Ascending aorta (tissue), 2 donors: ENCODE data around the gene PFKFB3. TPM values are rescaled to one million over a fixed set of nuclear protein-coding genes. Genes with fewer than 3 reads are reported as not detected.
A peak's percentile ranks its signal among the peaks of the same experiment; 100 is the strongest.
"Not testable (repeated sequence)": the region's sequence is repeated elsewhere in the genome, so short reads cannot be mapped to it uniquely, and the experiment has no call there.

ENCODE experiments used
- DNase-seq, 2 donors: peaks; one replicate each; pipeline ENCODE4 v3.0.0-alpha.2; 2019; ENCODE audit warnings: low spot score in 2 of 2
- H3K27ac ChIP-seq, 2 donors: fragments of 200-600 bp; sonication (generic); one replicate each; pipeline ENCODE4 v1.5.1; 2016 to 2017; ENCODE audit warnings: mild to moderate bottlenecking in 1 of 2
- H3K27me3 ChIP-seq: fragments of 200-600 bp; sonication (generic); one replicate; pipeline ENCODE4 v1.5.1; 2017
- H3K36me3 ChIP-seq, 2 donors: fragments of 200-600 bp; sonication (generic); one replicate each; pipeline ENCODE4 v1.5.1; 2016
- H3K4me1 ChIP-seq, 2 donors: fragments of 200-600 bp; sonication (generic); one replicate each; pipeline ENCODE4 v1.5.1; 2016 to 2017; ENCODE audit warnings: mild to moderate bottlenecking in 1 of 2
- H3K4me3 ChIP-seq, 2 donors: fragments of 200-600 bp; sonication (generic); one replicate each; pipeline ENCODE4 v1.5.1; 2016 to 2017; ENCODE audit warnings: mild to moderate bottlenecking in 1 of 2
- H3K9me3 ChIP-seq, 2 donors: fragments of 200-600 bp; sonication (generic); one replicate each; pipeline ENCODE4 v1.5.1; 2016
- intact Hi-C: fragments of 100-400 bp; cut with DNase I; formaldehyde crosslinking; loops from one replicate; pipeline ENCODE4 v1.15.1; 2023
- total RNA-seq: library from RNA; depleted of rRNA; stranded (reverse); fragments of >200 nt; gene quantifications from one replicate; pipeline ENCODE4 v1.1.0, GENCODE V29; 2016
- TF ChIP-seq, protein P1 (sequence below), 3 experiments: fragments of 200-600 bp in 2 of 3; fragments of 450-650 bp in 1 of 3; sonication (generic) in 2 of 3; IDR thresholded peaks; one replicate each; pipeline ENCODE4 v1.5.1; 2016 to 2019; ENCODE audit warnings: antibody characterized with exemption in 3 of 3, mild to moderate bottlenecking in 1 of 3, moderate library complexity in 1 of 3

The PFKFB3 gene
- total RNA-seq, 1 donor from 2014 or later: 68.0 TPM

DNA sequence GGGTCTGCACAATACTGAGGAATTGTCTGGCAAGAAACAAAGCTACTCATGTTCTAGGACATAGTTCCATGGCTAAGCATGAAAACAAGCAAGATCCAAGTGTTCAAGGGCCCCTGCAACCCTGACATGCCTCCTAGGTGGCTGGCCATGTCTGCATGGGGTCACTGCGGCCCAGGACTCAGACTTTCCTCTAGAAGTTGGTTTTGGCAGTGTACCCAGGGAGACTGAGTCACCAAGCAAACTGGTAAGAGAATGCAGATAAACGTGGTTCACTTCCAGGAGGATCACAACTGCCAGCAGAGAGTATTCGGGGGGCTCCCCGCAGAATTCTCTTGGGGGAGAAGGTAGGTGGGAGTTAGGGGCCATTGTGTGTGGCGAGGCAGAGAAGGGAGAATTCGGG, 7.4 kb upstream of the PFKFB3 start:
- peak in 1 of 2 donors; percentile 91 for DNase-seq
- intact Hi-C loops: no loop called here
- peak overlapping the region in 1 of 2 donors; percentile 41 for H3K4me3 ChIP-seq
- TF ChIP-seq, protein P1, sequence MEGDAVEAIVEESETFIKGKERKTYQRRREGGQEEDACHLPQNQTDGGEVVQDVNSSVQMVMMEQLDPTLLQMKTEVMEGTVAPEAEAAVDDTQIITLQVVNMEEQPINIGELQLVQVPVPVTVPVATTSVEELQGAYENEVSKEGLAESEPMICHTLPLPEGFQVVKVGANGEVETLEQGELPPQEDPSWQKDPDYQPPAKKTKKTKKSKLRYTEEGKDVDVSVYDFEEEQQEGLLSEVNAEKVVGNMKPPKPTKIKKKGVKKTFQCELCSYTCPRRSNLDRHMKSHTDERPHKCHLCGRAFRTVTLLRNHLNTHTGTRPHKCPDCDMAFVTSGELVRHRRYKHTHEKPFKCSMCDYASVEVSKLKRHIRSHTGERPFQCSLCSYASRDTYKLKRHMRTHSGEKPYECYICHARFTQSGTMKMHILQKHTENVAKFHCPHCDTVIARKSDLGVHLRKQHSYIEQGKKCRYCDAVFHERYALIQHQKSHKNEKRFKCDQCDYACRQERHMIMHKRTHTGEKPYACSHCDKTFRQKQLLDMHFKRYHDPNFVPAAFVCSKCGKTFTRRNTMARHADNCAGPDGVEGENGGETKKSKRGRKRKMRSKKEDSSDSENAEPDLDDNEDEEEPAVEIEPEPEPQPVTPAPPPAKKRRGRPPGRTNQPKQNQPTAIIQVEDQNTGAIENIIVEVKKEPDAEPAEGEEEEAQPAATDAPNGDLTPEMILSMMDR (IDR thresholded peaks at IDR 0.05): no peak
- H3K36me3 ChIP-seq: no peaks in the 10 kb centered on the region
- H3K27ac ChIP-seq: peak overlapping the region; percentile 92 to 97
- H3K27me3 ChIP-seq: no peaks in the 10 kb centered on the region
- H3K4me1 ChIP-seq: peaks cover 33 to 65% of the 10 kb centered on the region in 2 donors
- H3K9me3 ChIP-seq: no peaks in the 10 kb centered on the region

GRCh38 chr10:6195846-6196245, 6.9 kb upstream of the PFKFB3 start:
- intact Hi-C loops: no loop called here
- Histone ChIP-seq H3K36me3 (no peaks in the 10 kb centered on the region), H3K9me3 (no peaks in the 10 kb centered on the region), H3K27ac (peak overlapping the region; percentile 92 to 97), H3K4me1 (peaks cover 33 to 66% of the 10 kb centered on the region in 2 donors), H3K4me3 (peak overlapping the region in 1 of 2 donors; percentile 41), H3K27me3 (no peaks in the 10 kb centered on the region)
- peak in 1 of 2 donors; percentile 88 for DNase-seq
- TF ChIP-seq, protein P1 (IDR thresholded peaks at IDR 0.05): no peak

GRCh38 chr10:6196524-6196923, 6.2 kb upstream of the PFKFB3 start:
- Histone ChIP-seq H3K4me3 (peak overlapping the region in 1 of 2 donors; percentile 41), H3K4me1 (peaks cover 33 to 63% of the 10 kb centered on the region in 2 donors)
- intact Hi-C loops: not testable (repeated sequence)

GRCh38 chr10:6197321-6197720, 5.4 kb upstream of the PFKFB3 start:
- Histone ChIP-seq H3K4me3 (no peak overlapping the region), H3K4me1 (peaks cover 29 to 65% of the 10 kb centered on the region in 2 donors), H3K9me3 (no peaks in the 10 kb centered on the region), H3K27me3 (no peaks in the 10 kb centered on the region), H3K36me3 (no peaks in the 10 kb centered on the region), H3K27ac (peak overlapping the region; percentile 92 to 97)
- intact Hi-C loops: no loop called here
- no peak for DNase-seq
- TF ChIP-seq, protein P1 (IDR thresholded peaks at IDR 0.05): no peak

More at GRCh38 chr10:6196524-6196923, 6.2 kb upstream of the PFKFB3 start:
- DNase-seq, H3K27me3 ChIP-seq, H3K36me3 ChIP-seq, H3K9me3 ChIP-seq: not testable (repeated sequence)
- peak overlapping the region; percentile 92 to 97 for H3K27ac ChIP-seq

DNA sequence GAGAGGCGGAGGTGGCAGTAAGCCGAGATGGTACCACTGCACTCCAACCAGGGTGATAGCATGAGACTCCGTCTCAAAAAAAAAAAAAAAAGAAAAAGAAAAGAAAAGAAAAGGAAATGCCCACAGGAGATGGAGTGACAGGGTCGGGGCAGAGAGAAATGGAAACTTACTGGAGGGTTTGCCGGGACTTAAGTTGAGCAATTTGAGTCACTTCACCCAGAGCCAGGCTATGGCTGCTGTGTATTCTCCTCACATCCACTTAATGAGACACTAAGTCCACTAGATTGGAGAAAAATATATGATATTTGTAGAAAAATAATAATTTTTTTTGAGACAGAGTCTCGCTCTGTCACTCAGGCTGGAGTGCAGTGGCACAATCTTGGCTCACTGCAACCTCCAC, 4.6 kb upstream of the PFKFB3 start:
- TF ChIP-seq, protein P1 (IDR thresholded peaks at IDR 0.05): no peak
- Histone ChIP-seq H3K4me3 (no peak overlapping the region), H3K27me3 (no peaks in the 10 kb centered on the region), H3K27ac (peak overlapping the region; percentile 92 to 97), H3K36me3 (no peaks in the 10 kb centered on the region), H3K9me3 (no peaks in the 10 kb centered on the region), H3K4me1 (peaks cover 24 to 62% of the 10 kb centered on the region in 2 donors)
- intact Hi-C loops: no loop called here
- DNase-seq: no peak

DNA sequence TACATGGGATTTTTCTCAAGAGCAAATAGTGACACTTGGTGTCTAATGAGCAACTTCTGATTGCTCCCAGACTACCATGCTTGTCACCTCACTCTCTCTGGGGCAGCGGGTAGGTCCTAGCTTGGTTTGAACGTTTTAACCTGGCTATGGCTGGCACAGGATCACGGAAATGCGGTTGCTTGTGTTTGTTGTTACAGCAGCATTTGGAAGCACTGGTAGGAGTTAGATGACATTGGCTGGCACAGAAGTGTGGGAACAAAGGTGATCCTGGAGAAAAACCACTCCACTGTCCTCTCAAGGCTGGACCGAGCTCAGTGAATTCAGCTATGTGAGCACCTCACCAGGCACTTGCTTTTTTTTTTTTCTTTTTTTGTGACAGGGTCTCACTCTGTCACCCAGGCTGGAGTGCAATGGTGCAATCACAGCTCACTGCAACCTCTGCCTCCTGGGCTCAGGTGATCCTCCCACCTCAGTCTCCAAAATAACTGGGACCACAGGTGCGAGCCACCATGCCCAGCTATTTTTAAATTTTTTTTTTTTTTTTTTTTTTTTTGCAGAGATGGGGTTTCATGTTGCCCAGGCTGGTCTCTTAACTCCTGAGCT, 3.5 kb upstream of the PFKFB3 start:
- Histone ChIP-seq H3K36me3 (no peaks in the 10 kb centered on the region), H3K4me1 (peaks cover 20 to 60% of the 10 kb centered on the region in 2 donors), H3K27me3 (no peaks in the 10 kb centered on the region), H3K9me3 (no peaks in the 10 kb centered on the region), H3K27ac (peak overlapping the region; percentile 92 to 97), H3K4me3 (no peak overlapping the region)
- intact Hi-C loops: no loop called here
- TF ChIP-seq, protein P1 (IDR thresholded peaks at IDR 0.05): no peak
- no peak for DNase-seq
